Tibial nerve (tissue), 4 donors: ENCODE data around the gene ZBED1. TPM values are rescaled to one million over a fixed set of nuclear protein-coding genes. Genes with fewer than 3 reads are reported as not detected.

Experiments used
- DNase-seq, 2 donors: peaks; one replicate each; pipeline ENCODE4 v3.0.0-alpha.2; 2019; ENCODE audit warnings: low spot score in 2 of 2
- H3K27ac ChIP-seq, 4 donors: fragments of 200-600 bp; sonication (generic) in 3 of 4; one replicate each; pipeline ENCODE4 v1.5.1; 2017 to 2019; ENCODE audit warnings: mild to moderate bottlenecking in 1 of 4
- H3K27me3 ChIP-seq, 2 donors: fragments of 200-600 bp; sonication (generic) in 1 of 2; one replicate each; pipeline versions ENCODE4 v1.5.1 to v1.6.0; 2017 to 2019
- H3K36me3 ChIP-seq, 3 donors: fragments of 200-600 bp; sonication (generic); one replicate each; pipeline ENCODE4 v1.5.1; 2018 to 2019
- H3K4me1 ChIP-seq, 4 donors: fragments of 200-600 bp; sonication (generic) in 3 of 4; one replicate each; pipeline ENCODE4 v1.5.1; 2017 to 2019
- H3K4me3 ChIP-seq, 4 donors: fragments of 200-600 bp; sonication (generic) in 3 of 4; one replicate each; pipeline ENCODE4 v1.5.1; 2017 to 2019; ENCODE audit warnings: mild to moderate bottlenecking in 1 of 4, moderate library complexity in 1 of 4
- H3K9me3 ChIP-seq, 4 donors: fragments of 200-600 bp; sonication (generic) in 3 of 4; one replicate each; pipeline ENCODE4 v1.5.1; 2017 to 2019
- CTCF ChIP-seq, 5 experiments: fragments of 200-600 bp in 3 of 5; fragments of 450-650 bp in 2 of 5; sonication (generic) in 3 of 5; IDR thresholded peaks; one replicate each; pipeline ENCODE4 v1.5.1; 2016 to 2019; ENCODE audit warnings: antibody characterized with exemption in 5 of 5, mild to moderate bottlenecking in 3 of 5, moderate library complexity in 2 of 5
- EP300 ChIP-seq, 2 donors: sonication (generic); formaldehyde crosslinking; IDR thresholded peaks; one replicate each; pipeline ENCODE4 v1.6.1; 2017; ENCODE audit warnings: antibody characterized with exemption in 2 of 2, mild to moderate bottlenecking in 1 of 2
- POLR2A ChIP-seq, 2 donors: fragments of 450-650 bp; IDR thresholded peaks; one replicate each; pipeline ENCODE4 v1.6.1; 2017; ENCODE audit warnings: antibody characterized with exemption in 2 of 2, mild to moderate bottlenecking in 2 of 2, moderate library complexity in 2 of 2
- WGBS, 2 donors: methylation state at CpG; one replicate each; pipeline ENCODE4 v1.1.5; 2018; 5-methylcytosine and 5-hydroxymethylcytosine counted together
- total RNA-seq, 4 donors: library from RNA; depleted of rRNA; stranded (reverse); fragments of >200 nt; gene quantifications; one replicate each; pipeline ENCODE4 v1.1.0, GENCODE V29; 2016

Gene ZBED1
- total RNA-seq, 4 donors from 2014 or later: 35.6 to 68.2 (median 48.2) TPM

GRCh38 chrX:2489446-2490445 is 11.0 kb downstream of the ZBED1 start:
- 95 to 97% methylated on average over 39 to 46 of the region's 65 CpGs for WGBS, 2 donors
- no peak for TF ChIP-seq POLR2A (IDR thresholded peaks at IDR 0.05)
- no peak for TF ChIP-seq EP300 (IDR thresholded peaks at IDR 0.05)
- no peak for TF ChIP-seq CTCF (IDR thresholded peaks at IDR 0.05)
- Histone ChIP-seq H3K9me3 (no peaks in the 10 kb centered on the region), H3K4me1 (peaks cover 0 to 19% (median 4%) of the 10 kb centered on the region in 4 donors), H3K4me3 (no peak overlapping the region), H3K36me3 (peaks cover 10 to 55% (median 26%) of the 10 kb centered on the region in 3 donors), H3K27ac (no peak overlapping the region), H3K27me3 (no peaks in the 10 kb centered on the region)
- no peak for DNase-seq

DNA sequence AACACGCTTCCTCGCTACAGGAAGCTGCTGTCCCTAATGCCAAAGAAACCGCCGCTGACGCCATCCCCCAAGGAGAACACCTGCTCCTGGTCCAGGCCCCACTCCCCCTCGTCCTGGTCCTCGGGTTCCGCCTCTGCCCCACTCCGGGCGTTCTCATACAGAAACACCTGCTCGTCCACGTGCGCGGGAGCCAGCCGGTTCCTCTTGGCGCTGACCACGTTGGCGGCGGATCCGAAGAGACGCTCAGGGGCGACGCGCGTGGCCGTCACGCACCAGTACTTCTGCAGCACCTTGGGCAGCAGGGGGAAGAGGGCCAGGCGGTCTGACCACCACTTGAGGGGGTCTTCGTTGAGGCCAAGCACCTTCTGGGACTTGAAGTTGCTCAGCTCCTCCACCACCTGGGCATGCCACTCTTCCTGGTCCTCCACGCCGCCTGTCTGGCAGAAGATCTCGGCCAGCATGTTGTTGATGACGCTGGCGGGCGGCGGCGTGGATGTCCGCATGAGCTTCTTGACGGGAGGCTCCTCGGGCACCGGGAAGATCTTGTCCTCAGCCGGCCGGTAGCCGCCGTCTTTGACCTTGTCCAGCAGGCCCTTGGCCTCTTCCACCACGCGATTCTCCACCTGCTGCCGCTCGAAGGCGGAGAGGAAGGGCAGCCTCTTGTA is 12.0 kb downstream of the ZBED1 start:
- Histone ChIP-seq H3K4me3 (no peak overlapping the region), H3K27me3 (no peaks in the 10 kb centered on the region), H3K9me3 (no peaks in the 10 kb centered on the region), H3K4me1 (peaks cover 0 to 25% (median 8%) of the 10 kb centered on the region in 4 donors), H3K27ac (no peak overlapping the region), H3K36me3 (peaks cover 10 to 55% (median 26%) of the 10 kb centered on the region in 3 donors)
- TF ChIP-seq CTCF (IDR thresholded peaks at IDR 0.05) (no peak), EP300 (IDR thresholded peaks at IDR 0.05) (no peak), POLR2A (IDR thresholded peaks at IDR 0.05) (no peak)
- no peak for DNase-seq
- 94 to 96% methylated on average over 45 to 50 of the region's 50 CpGs for WGBS, 2 donors

- peak overlapping the region in 1 of 4 donors; percentile 90 for H3K27ac ChIP-seq
- H3K4me3 ChIP-seq: no peak overlapping the region
- no peaks in the 10 kb centered on the region for H3K9me3 ChIP-seq
- WGBS, 2 donors: 91 to 94% methylated on average over 16 of the region's 16 CpGs
- H3K36me3 ChIP-seq: peaks cover 10 to 55% (median 26%) of the 10 kb centered on the region in 3 donors
- no peak for DNase-seq
- no peaks in the 10 kb centered on the region for H3K27me3 ChIP-seq
- TF ChIP-seq CTCF (IDR thresholded peaks at IDR 0.05) (no peak), POLR2A (IDR thresholded peaks at IDR 0.05) (no peak), EP300 (IDR thresholded peaks at IDR 0.05) (no peak)
- peaks cover 0 to 33% (median 8%) of the 10 kb centered on the region in 4 donors for H3K4me1 ChIP-seq
These were observed 13.4 kb downstream of the ZBED1 start for GRCh38 chrX:2487366-2487765.

- Histone ChIP-seq H3K4me1 (peaks cover 0 to 33% (median 8%) of the 10 kb centered on the region in 4 donors), H3K27ac (peak overlapping the region; percentile 72 to 90 (median 80)), H3K9me3 (no peaks in the 10 kb centered on the region), H3K36me3 (peaks cover 10 to 51% (median 26%) of the 10 kb centered on the region in 3 donors), H3K27me3 (no peaks in the 10 kb centered on the region), H3K4me3 (no peak overlapping the region)
- no peak for DNase-seq
- 83 to 84% methylated on average over 29 of the region's 29 CpGs for WGBS, 2 donors
- TF ChIP-seq EP300 (IDR thresholded peaks at IDR 0.05): no peak
- TF ChIP-seq POLR2A (IDR thresholded peaks at IDR 0.05): no peak
- no peak for TF ChIP-seq CTCF (IDR thresholded peaks at IDR 0.05)
These were observed 14.2 kb downstream of the ZBED1 start for GRCh38 chrX:2486476-2487133.
